HUES48 (cell line): ENCODE data around the gene MMAB.

Experiments
- H3K27ac ChIP-seq: one replicate; pipeline ENCODE4 v1.7.0; 2013; ENCODE audit warnings: low read depth, low read length, inconsistent platforms
- H3K27me3 ChIP-seq: 2 replicates; pipeline ENCODE4 v1.6.1; 2013; ENCODE audit warnings: mild to moderate bottlenecking, low read length; ENCODE audit not compliant: control insufficient read depth, insufficient read depth
- H3K36me3 ChIP-seq: 2 replicates; pipeline ENCODE4 v1.6.1; 2013; ENCODE audit warnings: low read length; ENCODE audit not compliant: control insufficient read depth, insufficient read depth
- H3K4me1 ChIP-seq: 2 replicates; pipeline ENCODE4 v1.6.1; 2013; ENCODE audit warnings: mild to moderate bottlenecking, low read length; ENCODE audit not compliant: control insufficient read depth, insufficient read depth
- H3K4me3 ChIP-seq: 2 replicates; pipeline ENCODE4 v1.5.1; 2013; ENCODE audit warnings: mild to moderate bottlenecking, low read depth, low read length
- H3K9ac ChIP-seq: 2 replicates; pipeline ENCODE4 v1.6.1; 2013; ENCODE audit warnings: mild to moderate bottlenecking, low read depth, low read length, moderate library complexity
- H3K9me3 ChIP-seq: 2 replicates; pipeline ENCODE4 v1.6.1; 2013; ENCODE audit warnings: low read length; ENCODE audit not compliant: control insufficient read depth, insufficient read depth

MMAB gene

GRCh38 chr12:109592905-109593272 is 19.6 kb upstream of the MMAB start:
- no peak overlapping the region for H3K9ac ChIP-seq
- H3K36me3 ChIP-seq = peaks cover 35% of the 10 kb centered on the region
- H3K27ac ChIP-seq = no peak overlapping the region
- H3K9me3 ChIP-seq = no peaks in the 10 kb centered on the region
- H3K27me3 ChIP-seq = no peaks in the 10 kb centered on the region
- no peak overlapping the region for H3K4me3 ChIP-seq
- peaks cover 1% of the 10 kb centered on the region for H3K4me1 ChIP-seq

GRCh38 chr12:109592195-109592904 is 19.0 kb upstream of the MMAB start:
- Histone ChIP-seq H3K36me3 (peaks cover 41% of the 10 kb centered on the region), H3K9ac (no peak overlapping the region), H3K27ac (no peak overlapping the region)

GRCh38 chr12:109591041-109591440 is 17.7 kb upstream of the MMAB start:
- peaks cover 49% of the 10 kb centered on the region for H3K36me3 ChIP-seq
- H3K27ac ChIP-seq = no peak overlapping the region

More at GRCh38 chr12:109592195-109592904, 19.0 kb upstream of the MMAB start:
- no peaks in the 10 kb centered on the region for H3K4me1 ChIP-seq
- no peaks in the 10 kb centered on the region for H3K9me3 ChIP-seq
- no peaks in the 10 kb centered on the region for H3K27me3 ChIP-seq
- no peak overlapping the region for H3K4me3 ChIP-seq

GRCh38 chr12:109590566-109590965 is 17.3 kb upstream of the MMAB start:
- H3K27ac ChIP-seq = no peak overlapping the region

More at GRCh38 chr12:109591041-109591440, 17.7 kb upstream of the MMAB start:
- Histone ChIP-seq H3K4me1 (no peaks in the 10 kb centered on the region), H3K9me3 (no peaks in the 10 kb centered on the region), H3K4me3 (no peak overlapping the region), H3K27me3 (no peaks in the 10 kb centered on the region), H3K9ac (no peak overlapping the region)

GRCh38 chr12:109589691-109590245 is 16.5 kb upstream of the MMAB start:
- no peaks in the 10 kb centered on the region for H3K4me1 ChIP-seq
- H3K9ac ChIP-seq = no peak overlapping the region
- no peaks in the 10 kb centered on the region for H3K27me3 ChIP-seq
- H3K9me3 ChIP-seq = no peaks in the 10 kb centered on the region
- no peak overlapping the region for H3K27ac ChIP-seq
- H3K36me3 ChIP-seq = peaks cover 52% of the 10 kb centered on the region
- no peak overlapping the region for H3K4me3 ChIP-seq

More at GRCh38 chr12:109590566-109590965, 17.3 kb upstream of the MMAB start:
- Histone ChIP-seq H3K36me3 (peaks cover 49% of the 10 kb centered on the region), H3K9ac (no peak overlapping the region), H3K4me3 (no peak overlapping the region), H3K9me3 (no peaks in the 10 kb centered on the region), H3K4me1 (no peaks in the 10 kb centered on the region), H3K27me3 (no peaks in the 10 kb centered on the region)

GRCh38 chr12:109589240-109589590 is 15.9 kb upstream of the MMAB start:
- Histone ChIP-seq H3K36me3 (peaks cover 48% of the 10 kb centered on the region), H3K27ac (no peak overlapping the region), H3K4me3 (no peak overlapping the region), H3K4me1 (no peaks in the 10 kb centered on the region), H3K9ac (no peak overlapping the region), H3K27me3 (no peaks in the 10 kb centered on the region), H3K9me3 (no peaks in the 10 kb centered on the region)

GRCh38 chr12:109588461-109589239 is 15.3 kb upstream of the MMAB start:
- no peak overlapping the region for H3K4me3 ChIP-seq
- no peaks in the 10 kb centered on the region for H3K4me1 ChIP-seq
- H3K36me3 ChIP-seq = peaks cover 51% of the 10 kb centered on the region
- H3K9me3 ChIP-seq = no peaks in the 10 kb centered on the region
- no peak overlapping the region for H3K9ac ChIP-seq
- H3K27ac ChIP-seq = no peak overlapping the region
- no peaks in the 10 kb centered on the region for H3K27me3 ChIP-seq

- Histone ChIP-seq H3K27ac (no peak overlapping the region), H3K4me1 (no peaks in the 10 kb centered on the region), H3K9ac (no peak overlapping the region), H3K9me3 (no peaks in the 10 kb centered on the region), H3K4me3 (no peak overlapping the region), H3K36me3 (peaks cover 47% of the 10 kb centered on the region), H3K27me3 (no peaks in the 10 kb centered on the region)
These were observed 14.6 kb upstream of the MMAB start for GRCh38 chr12:109587921-109588320.

GRCh38 chr12:109586385-109587296 is 13.3 kb upstream of the MMAB start:
- Histone ChIP-seq H3K4me1 (no peaks in the 10 kb centered on the region), H3K27ac (no peak overlapping the region), H3K9me3 (no peaks in the 10 kb centered on the region), H3K36me3 (peaks cover 44% of the 10 kb centered on the region), H3K9ac (no peak overlapping the region), H3K4me3 (no peak overlapping the region), H3K27me3 (no peaks in the 10 kb centered on the region)

GRCh38 chr12:109583733-109584132 is 10.4 kb upstream of the MMAB start:
- peaks cover 64% of the 10 kb centered on the region for H3K36me3 ChIP-seq
- H3K27me3 ChIP-seq = no peaks in the 10 kb centered on the region
- no peak overlapping the region for H3K27ac ChIP-seq
- H3K4me1 ChIP-seq = no peaks in the 10 kb centered on the region
- no peak overlapping the region for H3K4me3 ChIP-seq
- no peak overlapping the region for H3K9ac ChIP-seq
- H3K9me3 ChIP-seq = no peaks in the 10 kb centered on the region
